Measurements from ENCODE around the gene LIPE.

DNA sequence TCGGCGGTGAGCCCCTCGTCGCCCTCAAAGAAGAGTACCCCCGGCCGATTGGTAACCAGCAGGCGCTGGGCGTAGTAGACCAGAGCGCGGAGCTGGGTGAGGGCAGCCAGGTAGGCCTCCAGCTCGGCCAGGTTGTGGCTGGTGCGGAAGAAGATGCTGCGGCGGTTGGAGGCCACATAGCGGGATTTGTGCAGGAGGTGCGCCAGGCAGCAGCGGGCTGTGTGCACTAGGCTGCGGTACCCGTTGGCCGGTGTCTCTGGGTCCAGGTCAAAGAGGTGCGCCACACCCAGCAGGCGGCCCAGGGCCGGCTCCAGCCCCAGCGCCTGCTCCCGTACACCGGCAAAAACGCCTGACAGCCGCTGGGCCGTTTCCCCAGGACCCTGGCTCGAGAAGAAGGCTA, 16.8 kb downstream of the LIPE start:
- TF ChIP-seq CTCF (IDR thresholded peaks at IDR 0.05) = no peak
- no peak for TF ChIP-seq ZFX (IDR thresholded peaks at IDR 0.05; ENCODE audit: borderline replicate concordance)
